ENCODE measurements around the gene MED28.
"Not testable (repeated sequence)": the region's sequence is repeated elsewhere in the genome, so short reads cannot be mapped to it uniquely, and the experiment has no call there.

MED28 gene

DNA sequence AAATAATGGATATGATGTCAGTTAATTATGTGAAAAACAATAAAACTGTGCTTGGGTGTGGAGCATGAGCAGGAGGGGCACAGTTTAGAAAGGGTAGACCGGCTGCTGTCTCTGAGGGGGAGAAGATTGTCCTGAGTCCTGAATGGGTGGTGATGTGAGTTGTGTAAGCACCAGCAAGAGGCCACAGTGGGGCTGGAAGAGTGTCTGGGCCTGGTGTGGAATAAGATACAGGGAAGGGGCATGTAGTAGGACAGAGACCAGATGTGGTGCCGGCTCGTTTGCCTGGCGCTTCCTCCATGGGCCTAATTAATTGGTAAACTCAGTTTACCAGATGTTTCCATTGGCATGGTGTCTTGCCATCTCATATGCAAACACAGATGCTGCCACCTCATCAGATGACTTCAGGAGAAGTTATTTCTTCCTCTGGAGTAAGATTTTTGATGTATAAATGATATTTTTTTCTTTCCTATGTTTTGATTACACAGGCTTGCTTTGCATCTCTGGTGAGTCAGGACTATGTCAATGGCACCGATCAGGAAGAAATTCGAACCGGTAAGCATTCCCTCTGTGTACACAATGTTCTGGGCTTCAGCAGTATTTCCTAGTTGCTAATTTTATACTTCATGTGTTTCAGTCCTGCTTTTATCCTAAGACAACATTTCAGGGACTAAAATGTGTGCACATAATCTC, 5.1 kb downstream of the MED28 start:
- no peak for DNase-seq

DNA sequence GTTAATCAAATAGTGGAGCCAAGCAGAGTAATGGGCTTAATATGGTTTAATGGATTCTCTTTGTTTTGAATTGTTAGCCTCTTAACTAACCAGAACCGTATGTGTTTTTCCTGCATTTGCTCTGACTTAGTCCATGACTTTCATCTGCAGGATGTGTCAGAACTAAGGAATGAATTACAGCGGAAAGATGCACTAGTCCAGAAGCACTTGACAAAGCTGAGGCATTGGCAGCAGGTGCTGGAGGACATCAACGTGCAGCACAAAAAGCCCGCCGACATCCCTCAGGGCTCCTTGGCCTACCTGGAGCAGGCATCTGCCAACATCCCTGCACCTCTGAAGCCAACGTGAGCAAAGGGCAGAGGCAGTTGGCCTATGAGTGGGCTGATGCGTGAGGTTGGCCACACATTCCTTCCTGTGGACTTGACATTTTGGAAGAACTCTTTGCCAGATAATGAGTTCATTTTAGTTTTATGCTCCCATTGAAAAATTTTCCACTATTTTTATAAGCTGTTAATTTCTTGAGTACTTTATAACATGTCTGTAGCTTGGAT, 9.1 kb downstream of the MED28 start:
- DNase-seq: peak; percentile 43

DNA sequence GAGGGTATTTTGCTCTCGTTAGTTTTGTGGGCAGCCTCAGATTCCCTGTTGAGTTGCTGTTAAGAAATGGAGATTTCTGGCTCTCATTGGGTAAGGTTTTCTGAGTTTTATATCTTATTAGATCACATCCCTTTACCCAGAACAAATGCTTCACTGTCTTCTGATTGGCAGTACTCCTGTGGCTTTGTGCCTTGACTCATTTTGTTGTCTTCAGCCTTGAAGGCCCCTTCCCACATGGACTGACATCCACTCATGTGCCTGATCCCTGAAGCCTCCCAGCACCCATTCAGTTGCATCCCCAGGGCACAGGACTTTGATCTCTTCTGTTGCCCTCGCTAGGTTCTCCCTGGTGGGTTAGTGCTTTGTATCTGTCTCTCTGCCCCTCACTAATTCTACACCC, 10.4 kb downstream of the MED28 start:
- DNase-seq: peak; percentile 23

DNA sequence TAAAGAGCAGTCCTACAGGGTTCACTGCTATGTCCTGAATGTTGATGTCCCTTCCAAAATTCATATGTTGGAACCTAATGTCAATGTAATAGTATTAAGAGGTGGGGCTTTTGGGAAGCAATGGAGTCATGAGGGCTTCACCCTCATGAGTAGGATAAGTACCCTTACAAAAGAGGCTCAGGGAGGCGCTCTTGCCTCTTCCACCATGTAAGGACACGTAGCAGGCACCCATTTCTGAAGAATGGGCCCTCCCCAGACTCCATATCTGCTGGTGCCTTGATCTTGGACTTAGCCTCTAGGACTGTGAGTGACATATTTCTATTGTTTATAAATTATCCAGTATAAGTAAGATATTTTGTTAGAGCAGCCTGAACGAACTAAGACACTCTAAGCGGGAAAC, 15.8 kb downstream of the MED28 start:
- DNase-seq: no peak

DNA sequence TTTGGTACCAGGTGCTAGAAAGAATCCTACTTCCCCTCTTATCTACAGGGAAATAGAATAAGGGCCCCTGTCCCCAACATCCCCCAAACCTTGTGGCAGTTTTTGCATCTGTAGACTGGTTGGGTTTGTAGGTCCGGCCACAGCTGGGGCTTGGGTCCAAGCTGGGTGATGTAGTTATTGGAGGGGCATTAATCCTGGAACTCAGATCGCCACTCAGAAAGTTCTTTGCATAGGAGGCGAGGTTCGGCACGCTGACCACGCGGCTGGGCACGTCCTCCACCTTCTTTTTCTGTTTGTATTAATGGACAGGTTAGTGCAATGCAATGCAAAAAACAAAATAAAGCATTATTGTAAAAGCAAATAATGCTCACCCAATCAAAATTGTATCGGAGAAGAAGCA, 19.2 kb downstream of the MED28 start:
- no peak for DNase-seq

DNA sequence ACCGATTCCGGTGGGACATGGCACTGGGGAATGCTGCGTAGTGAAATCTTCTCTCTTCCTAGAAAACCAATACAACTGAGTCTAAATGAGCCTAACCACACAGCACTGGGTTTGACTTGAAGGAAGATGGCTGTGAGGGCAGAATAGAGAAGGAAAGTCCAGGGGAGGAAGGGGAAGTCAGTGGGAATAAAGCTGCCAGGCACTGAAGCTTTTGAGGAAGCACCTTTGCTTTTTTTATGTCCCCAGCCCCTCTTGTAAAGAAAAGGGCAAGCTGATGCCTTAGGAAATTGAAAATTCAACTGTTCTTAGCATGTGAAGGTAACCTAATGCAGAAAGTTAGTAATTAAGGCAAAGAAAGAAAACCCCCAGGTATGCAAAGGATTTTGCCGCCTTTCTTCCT, 20.6 kb downstream of the MED28 start:
- no peak for DNase-seq

DNA sequence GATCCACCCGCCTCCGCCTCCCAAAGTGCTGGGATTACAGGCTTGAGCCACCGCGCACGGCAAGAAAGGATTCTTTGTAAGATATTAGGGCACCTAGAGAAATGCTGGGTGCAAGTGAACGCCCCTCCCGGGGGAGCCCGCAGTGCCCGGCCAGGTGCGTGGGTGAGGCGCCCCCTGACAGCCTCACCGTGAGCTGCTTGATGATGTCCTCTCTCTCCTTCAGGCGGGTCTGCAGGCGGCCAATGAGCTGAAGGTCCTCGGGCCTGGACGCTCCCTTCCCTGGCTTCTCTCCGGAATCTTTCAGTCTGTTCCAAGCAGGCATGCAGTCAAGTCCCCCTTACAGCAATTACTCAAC, 21.9 kb downstream of the MED28 start:
- DNase-seq: no peak

DNA sequence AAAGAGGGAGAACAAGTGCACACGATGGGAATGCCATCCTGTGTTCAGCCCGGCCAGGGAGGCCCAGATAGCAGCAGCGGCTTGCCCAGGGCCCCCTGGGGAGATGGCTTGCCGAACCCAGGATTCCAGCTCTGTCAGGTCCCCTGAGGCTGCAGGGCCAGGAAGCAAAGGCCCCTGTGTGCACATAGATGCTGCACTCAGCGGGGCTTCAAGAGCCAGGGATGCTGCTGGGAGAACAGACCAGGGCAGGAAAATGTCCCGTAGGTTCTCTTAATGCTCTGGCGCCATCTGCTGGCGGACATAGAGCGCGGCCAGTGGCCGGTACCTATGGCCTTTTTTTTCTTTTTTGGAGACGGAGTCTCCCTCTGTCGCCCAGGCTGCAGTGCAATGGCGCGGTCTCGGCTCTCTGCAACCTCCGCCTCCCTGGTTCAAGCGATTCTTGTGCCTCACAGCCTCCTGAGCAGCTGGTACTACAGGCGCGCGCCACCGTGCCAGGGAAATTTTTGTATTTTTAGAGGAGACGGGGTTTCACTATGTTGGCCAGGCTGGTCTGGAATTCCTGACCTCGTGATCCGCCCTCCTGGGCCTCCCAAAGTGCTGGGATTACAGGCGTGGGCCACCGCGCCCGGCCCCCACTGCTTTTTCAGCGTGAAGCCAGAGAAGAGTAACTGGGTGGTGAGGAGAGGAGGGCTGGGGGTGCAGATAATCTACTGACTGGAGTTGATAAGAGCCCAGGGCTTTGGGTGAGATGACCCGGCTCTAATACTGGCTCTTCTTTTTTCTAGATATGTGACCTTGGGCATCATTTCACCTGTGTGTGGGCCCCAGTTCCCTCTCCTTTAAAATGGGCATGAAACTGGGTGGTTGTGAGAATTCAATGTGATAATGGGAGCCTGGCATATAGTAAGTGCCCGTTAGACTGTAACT, 22.5 kb downstream of the MED28 start:
- DNase-seq: peak; percentile 91

DNA sequence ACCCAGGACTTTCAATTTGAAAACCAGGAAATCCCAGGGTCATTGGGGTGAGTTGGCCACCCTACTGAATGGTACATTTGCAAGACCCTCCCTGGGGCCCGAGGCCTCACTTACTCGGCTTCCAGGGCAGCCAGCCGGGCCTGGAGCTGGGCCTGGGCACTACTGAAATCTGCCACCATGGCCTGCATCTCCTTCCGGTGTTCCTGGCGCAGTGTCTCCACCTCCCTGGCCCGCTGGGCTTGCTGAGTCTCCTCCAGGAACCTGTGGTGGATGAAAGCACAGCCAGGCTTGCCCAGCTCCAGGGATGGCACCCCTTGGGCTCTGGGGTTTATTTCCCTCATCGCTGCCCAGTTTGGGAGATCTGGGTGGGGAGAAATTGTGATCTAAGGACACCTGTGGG, 24.7 kb downstream of the MED28 start:
- no peak for DNase-seq

DNA sequence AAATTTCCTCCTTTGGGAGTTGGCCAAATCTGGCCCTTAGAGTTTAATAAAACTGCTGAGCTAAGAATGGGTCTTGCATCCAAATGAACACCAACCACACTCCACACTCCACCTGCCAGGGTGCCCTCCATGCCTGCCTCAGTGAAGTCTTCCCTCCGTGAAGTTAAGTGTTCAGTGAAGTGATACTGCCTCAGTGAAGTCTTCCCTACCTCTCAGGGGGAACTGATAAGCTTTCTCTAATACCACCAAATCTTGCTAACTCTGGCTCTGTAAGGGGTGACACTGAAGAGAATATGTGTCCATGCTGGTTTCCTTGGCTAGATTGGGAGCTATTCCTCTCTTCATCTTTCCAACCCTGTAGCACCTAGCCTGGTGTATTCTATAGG, 27.9 kb downstream of the MED28 start:
- no peak for DNase-seq

DNA sequence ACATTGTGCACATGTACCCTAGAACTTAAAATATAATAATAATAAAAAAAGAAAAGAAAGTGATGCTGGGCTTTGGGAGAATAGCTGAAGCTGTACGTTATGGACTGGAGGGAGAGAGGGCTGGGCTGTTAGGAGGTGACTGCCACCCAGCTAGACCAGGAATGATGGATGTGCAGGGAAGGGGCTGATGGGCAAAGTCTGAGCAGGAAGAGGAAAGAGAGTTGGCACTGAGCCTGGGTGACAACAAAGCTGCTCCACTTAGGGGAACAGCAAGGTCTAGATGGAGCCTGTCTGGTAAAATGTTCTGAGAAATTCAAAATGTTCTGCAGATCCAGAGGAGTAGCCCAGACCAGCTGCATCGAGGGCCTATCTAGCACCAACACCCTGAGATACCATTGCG, 32.3 kb downstream of the MED28 start:
- no peak for DNase-seq

DNA sequence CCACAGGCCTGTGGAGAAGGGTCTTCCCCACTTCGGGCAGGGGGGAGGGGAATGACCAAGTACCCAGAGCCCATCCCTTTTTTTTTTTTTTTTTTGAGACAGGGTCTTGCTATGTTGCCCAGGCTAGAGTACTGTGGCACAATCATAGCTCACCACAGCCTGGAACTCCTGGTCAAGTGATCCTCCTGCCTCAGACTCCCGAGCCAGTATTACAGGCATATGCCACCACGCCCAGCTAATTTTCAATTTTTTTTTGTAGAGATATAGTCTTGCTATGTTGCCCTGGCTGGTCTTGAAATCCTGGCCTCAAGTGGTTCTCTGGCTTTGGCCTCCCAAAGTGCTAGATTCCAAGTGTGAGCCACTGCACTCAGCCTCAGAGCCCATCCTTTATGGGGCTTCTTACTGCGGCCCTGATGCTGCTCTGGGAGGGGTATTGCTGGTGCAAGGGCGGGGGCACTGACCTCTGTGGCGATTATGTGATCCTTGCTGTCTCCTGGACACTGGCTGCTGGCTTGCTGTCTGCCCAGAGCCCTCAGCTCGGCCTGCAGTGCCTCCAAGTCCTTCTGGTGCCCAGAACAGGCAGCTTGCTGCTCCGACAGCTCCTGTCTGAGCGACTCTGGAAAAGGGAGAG, 32.9 kb downstream of the MED28 start:
- no peak for DNase-seq

DNA sequence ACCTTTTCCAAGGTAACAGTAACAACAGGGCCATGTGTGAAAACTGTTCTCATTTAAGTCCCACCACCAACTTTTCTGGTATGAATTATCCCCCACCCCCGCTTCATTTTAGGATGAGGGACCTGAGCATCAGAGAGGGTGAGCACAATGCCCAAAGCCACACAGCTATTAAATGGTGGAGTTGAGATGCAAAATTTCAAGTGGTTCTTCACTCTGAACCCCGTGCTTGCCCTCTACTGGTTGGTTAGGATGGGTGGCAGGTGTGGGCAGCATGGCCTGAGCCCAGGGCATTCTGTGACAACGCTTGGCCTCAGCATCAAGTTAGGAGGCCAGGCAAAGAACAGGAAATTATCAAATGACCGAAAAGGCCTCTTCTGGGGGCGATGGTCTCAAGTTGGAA, 33.5 kb downstream of the MED28 start:
- DNase-seq: no peak

DNA sequence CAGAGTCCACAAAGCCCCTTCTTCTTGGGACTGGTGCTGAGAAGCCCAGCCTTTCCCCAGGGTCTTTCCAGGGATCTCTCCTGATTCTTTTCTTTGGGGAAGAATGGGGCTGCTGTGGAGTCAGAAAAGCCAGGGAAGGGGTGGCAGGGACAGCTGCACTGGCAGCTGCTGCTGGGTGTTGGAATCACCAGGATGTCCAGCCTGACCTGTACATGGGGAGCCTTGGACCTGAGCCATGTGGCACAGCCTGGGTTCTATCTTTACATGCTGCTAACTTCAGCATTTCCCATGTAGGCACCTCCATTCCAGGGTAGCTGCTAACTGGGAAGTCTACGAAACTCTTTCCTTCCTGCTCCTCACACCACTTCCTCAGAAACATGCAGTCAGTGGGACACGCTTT, 36.0 kb downstream of the MED28 start:
- DNase-seq: no peak

DNA sequence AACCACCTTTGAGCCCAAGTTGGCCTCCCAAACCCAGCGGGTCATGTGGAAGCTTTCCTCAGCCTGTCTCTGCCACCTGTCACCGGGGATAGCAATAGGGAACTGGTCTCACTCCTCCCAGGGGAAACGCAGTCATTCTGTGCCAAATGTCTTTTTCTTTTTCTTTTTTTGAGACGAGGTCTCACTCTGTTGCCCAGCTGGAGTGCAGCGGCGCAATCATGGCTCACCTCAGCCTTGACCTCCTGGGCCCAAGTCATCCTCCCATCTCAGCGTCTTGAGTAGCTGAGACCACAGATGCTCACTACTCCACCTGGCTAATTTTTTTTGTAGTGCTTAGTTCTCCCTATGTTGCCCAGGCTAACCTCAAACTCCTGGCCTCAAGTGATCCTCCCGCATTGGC, 40.3 kb downstream of the MED28 start:
- DNase-seq: no peak

DNA sequence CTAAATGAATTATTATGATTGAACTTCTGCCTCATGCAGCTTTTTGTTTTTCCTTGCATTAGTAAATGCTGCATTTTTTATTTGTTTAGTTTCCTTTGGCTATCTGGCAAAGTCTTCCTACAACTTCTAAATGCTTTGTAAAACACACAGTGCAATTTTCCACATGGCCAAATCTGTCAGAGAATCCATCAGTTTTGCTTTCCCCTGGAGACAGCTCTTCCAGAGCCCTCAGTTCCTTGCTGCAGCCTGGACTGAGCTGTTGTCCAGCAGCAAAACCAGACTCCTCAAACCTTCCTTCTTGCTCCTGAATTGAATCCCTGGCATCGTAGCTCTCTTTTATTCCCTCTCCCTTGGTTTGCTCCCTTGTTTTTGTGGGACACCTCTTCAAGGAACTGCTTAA, 42.6 kb downstream of the MED28 start:
- no peak for DNase-seq

DNA sequence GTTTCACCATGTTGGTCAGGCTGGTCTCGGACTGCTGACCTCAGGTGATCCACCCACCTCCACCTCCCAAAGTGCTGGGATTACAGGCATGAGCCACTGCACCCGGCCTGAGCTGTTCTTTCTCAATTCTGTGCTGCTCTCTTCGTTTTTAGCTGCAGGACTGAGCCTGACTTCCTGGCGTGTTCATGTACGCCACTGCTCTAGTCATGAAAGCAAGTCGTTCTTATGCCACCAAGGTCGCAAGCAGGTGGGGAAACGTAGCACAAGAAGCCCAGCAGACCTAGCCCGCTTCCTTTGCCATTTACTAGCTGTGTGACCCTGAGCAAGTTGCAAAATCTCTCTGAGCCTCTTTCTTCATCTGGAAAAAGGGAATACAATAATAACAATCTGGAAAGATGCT, 43.4 kb downstream of the MED28 start:
- no peak for DNase-seq

DNA sequence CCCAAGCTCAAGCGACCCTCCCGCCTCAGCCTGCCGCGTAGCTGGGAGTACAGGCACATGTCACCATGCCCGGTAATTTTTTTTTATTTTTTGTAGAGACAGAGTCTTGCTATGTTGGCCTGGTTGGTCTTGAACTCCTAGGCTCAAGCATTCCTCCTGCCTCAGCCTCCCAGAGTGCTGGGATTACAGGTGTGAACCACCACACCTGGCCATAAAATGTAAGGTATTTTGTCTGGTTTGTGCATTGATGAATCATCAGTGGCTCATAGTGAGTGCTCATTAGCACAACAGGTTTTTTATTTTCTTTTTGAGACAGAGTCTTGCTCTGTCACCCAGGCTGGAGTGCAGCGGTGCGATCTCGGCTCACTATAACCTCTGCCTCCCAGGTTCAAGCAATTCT, 44.8 kb downstream of the MED28 start:
- DNase-seq: not testable (repeated sequence)

DNA sequence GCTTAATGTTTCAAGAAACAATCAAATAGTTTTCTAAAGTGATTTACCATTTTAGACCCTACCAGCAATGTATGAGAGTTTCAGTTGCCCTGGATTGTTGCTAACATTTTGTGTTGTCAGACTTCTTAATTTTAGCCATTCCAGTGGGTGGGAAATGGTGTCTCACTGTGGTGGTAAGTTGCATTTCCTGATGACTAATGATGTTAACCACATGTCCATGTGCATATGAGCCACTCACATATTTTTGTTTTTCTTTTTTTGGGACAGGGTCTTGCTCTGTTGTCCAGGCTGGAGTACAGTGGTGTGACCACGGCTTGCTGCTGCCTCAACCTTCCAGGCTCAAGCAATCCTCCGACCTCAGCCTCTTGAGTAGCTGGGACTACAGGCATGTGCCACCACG, 48.3 kb downstream of the MED28 start:
- DNase-seq: no peak

DNA sequence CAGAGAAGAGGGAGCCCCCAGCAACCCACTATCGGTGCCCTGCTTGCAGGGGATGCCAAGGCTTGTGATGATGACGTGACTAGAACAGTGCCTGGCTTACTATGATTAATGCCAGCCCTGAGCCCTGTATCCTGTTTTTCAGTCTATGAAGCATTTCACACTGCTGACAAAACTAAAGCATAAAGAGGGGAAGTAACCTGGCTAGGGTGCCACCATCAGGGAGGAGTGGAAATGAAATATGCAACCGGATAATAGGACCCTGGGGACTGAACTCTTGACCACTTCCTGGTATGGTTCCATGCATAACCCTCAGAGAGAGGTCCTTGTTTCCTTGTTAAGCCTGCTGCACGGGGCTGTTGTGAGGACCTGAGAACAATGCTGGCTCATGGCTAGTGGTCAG, 50.3 kb downstream of the MED28 start:
- DNase-seq: no peak

DNA sequence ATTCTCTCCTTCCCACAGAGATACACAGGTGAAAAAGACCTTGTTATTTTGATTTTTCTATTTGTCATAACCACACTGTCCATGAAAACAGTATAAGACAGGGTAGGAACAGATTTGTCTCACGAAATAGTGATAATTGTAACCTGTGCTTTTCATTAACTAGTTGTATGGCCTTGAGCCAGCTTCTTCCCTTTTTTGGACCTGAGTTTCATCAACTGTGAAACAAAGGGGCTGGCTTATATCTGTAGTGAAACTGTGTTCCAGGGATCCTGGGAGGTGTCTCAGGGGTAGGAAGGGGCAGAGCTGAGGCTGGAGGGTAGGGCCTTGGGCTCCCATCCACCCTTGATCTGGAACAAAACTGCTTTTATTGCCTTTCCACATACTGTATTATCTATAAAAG, 50.9 kb downstream of the MED28 start:
- DNase-seq: no peak

DNA sequence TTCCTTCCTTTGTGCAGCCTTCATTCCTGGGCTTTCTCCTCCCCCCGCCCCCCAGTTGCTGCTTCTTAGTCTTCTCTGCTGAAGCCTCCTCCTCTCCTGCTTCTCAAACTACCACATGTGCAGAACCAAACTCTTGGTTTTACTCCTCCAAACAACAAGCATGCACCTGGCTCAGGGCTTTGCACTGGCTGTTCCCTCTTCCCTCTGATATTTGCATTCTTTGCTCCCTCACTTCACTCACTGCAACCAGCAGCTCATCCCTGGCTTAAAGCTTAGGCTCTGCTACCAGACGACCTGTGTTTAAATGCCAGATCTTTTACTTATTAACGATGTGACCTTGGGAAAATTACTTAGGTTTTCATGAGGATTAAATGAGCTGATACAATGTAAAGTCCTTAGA, 51.4 kb downstream of the MED28 start:
- DNase-seq: no peak

DNA sequence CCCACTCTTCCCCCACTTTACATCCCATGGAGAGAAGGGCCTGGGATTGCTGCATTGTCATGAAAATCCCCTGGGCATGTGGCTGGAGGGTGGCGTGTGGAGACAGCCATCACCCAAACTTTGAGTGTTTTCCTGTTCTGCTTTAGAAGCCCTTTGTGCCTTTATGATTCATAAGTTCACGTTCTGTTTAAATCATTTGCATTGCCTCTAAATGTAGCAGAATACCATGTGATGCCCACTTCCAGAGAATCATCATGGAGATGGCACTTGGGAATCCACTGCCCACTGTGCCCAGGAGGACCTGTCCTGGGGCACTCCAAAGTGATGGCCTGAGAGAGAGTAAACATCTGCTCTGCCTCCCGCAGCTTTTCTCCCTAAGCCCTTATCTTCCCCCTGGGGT, 52.8 kb downstream of the MED28 start:
- no peak for DNase-seq

DNA sequence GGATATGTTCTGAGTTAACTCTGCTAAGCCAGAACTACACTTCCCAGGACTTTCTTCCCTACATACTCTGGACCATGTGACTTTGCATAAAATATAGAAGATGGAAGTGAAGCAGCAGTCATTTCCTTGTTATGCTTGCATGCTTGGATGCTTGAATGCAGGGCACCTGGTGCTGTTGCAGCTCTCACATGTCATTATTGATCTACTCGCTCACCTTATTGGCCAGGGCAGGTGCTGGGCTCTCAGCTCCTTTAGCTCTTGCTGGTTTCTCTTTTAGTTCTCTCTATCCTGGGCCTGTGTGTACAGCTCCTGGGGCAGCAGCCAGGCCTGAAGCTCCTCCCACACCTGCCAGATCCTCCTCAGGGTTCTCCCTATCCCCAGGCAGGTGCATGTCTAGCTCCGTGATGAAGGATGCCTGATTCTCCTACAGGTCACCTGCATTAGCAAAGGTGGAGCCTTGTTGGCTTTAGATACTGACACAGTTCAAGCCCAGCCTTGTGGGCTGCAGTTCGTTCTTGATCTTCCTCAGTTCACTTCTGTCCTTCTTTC, 53.3 kb downstream of the MED28 start:
- no peak for DNase-seq
